Fibroblast of skin of scalp (primary cell): Measurements from ENCODE around the gene VAV2.

Source experiments
- DNase-seq: peaks from one replicate; pipeline ENCODE4 v3.0.0-alpha.2; 2013

VAV2 gene

DNA sequence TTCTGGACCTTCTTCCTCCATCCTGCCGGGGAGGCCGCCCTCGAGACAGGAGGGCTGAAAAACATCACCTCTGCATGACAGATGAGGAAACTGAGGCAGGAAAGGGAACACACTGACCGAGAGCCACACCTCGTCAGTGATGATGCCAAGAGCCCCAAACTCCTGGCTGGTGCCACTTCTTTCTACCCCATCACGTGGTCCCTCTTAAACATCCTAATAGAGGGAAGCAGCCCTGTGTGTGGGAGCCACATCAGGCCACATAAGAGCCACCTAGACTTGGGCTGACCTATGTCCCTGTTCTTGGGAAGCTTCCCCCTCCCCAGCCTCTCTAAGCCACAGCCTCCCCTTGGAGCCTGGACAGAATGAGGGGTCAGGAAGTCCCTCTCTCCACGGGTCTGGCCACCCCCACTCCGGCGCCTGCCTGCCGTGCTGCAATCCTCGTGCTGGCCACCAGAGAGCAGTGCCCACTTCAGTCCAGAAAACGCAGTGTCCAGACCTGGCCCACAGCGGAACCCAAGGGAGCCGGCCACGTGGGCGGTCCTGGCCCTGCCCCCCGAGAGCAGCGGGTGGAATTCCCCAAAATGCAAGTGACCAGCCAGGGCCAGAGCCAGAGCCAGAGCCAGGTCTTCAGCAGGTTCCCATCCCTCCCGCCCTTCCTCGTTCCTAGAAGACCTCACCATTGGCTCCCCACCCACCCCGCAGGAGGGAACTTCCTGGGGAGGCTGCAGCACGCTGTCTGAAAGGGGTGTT lies 199.2 kb downstream of the VAV2 start:
- DNase-seq = peak; percentile 63

DNA sequence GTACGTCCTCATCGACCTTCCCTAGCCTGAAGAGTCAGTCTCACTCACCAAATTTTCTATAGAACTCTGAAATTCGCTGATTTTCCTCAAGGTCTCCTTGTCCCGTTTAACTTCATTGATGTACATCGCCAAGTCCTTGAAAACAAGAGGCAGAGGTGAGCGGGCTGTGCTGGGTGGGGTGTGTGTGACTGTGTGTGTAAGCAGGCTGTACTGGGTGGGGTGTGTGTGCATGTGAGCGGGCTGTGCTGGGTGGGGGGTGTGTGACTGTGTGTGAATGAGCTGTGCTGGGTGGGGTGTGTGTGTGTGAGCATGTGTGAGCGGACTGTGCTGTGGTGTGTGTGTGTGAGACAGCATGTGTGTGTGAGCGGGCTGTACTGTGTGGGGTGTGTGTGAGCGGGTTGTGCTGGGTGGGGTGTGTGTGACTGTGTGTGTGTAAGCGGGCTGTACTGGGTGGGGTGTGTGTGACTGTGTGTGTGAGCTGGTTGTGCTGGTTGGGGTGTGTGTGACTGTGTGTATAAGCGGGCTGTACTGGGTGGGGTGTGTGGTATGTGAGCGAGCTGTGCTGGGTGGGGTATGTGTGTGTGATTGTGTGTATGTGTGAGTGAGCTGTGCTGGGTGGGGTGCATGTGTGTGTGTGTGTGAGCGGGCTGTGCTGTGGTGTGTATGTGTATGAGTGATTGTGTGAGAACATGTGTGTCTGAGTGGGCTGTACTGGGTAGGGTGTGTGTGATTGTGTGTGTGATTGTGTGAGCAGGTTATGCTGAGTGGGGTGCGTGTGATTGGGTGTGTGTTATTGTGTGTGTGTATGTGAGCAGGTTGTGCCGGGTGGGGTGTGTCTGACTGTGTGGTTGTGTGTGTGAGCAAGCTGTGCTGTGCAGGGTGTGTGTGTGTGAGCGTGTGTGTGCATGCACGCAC lies 200.1 kb downstream of the VAV2 start:
- no peak for DNase-seq

GRCh38 chr9:133791069-133791468 lies 201.1 kb downstream of the VAV2 start:
- DNase-seq = no peak

GRCh38 chr9:133789778-133790177 lies 202.3 kb downstream of the VAV2 start:
- no peak for DNase-seq

DNA sequence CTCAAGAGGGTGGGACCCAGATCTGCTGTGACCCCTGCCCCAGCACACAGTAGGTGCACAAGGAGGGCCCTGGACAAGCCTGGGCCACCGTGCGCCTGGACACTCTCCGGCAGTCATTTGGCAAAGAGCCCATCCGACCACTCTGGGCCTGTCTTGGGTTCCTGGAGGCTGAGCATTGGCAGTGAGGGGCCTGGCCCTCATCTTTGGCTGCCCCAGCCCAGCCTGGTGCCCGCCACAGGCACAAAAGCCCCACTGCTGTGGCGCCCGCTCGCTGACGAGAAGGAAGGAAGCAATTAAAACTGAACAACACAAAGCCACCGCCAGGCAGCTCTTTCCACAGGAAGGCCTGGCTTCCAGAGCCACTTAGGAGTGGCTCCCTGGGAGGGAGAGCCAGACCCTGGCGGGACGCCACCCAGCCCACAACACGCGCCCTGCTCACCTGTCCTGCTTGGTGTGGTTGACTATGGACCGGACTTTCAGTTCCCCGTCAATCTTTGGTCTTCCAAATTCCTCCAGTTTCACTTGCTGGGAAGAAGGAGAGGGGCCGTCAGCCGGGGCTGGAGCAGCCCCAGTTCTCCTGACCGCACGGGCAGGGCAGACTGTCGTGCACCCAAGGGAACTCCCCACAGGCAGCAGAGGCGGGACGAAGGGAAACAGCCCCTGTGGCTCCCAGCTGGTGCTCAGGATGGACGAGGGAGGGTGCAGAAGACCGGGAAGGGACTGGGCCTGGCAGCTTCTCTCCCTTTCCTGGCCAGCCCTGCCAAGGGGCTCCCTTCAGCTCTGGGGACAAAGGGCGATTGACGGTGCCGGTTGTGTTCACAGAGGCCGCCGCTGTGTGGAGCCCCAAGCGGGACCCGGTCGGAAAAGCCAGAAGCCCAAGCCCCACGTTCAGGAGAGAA lies 203.1 kb downstream of the VAV2 start:
- DNase-seq = no peak

DNA sequence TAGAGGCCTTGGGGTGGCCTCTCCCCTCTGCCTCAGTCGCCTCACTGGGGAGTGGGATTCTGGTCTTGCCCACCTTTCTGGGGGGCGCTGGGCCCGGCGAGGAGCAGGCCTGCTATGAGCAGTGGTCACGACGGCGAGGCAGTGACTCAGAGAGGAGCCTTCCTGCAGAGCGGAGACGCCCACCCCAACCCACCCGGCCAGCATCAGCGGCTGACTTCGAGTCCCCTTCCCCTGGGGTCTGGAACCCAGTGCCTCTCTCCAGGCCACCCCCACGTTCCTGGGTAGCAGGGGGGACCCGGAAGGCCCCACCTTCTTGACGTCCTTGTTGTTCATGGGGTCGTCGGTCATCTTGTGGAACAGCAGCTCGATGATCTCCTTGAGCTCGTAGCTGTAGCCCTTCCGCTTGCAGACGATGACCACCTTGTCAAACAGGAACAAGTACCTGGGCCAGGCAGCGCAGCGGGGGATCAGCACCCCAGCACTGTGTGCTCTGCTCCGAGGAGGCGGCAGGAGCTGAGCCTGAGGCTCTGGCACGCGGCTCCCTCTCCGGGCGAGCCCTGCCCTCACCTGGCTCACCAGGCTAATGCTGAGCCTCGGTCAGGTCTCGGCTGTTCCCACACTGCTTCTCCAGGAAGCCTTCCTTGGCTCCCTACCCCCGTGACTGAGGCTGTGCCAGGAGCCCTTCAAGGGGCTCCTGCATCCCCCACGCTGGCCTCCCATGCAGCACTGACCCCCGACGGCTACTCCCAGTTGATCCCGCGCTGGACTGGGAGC lies 203.9 kb downstream of the VAV2 start:
- DNase-seq = no peak

DNA sequence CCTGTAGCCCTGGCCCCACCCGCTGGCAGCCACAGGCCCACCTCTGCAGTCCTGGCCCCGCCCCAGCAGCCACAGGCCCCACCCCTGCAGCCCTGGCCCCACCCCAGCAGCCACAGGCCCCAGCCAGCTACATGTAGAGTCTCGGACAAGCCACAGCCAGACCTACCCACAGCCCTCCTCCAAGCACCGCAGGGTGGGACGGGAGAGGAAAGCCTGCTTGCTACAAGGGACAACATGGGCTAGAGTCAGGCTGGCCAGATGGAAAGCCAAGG lies 204.4 kb downstream of the VAV2 start:
- DNase-seq = peak; percentile 15

GRCh38 chr9:133786907-133787753 lies 205.0 kb downstream of the VAV2 start:
- DNase-seq = no peak

DNA sequence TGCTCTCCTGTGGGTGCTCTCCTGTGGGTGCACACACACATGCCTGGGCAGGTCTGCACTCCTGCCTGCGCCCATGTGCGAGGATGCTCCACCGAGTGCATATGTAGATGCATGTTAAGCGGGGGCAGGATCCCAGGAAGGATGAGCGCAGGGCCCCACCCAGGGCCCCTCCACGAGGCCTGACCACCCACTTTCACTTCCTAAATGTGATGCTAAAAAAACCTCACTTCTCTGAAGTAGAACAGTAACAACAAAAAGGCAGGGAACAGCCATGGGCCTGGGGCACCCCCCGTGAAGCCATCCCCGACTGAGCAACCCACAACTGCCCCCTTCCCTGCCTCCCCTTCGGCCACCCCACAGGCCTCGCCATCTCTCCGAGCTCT lies 205.8 kb downstream of the VAV2 start:
- no peak for DNase-seq

- no peak for DNase-seq
Measured at GRCh38 chr9:133785753-133786370, 206.3 kb downstream of the VAV2 start.

DNA sequence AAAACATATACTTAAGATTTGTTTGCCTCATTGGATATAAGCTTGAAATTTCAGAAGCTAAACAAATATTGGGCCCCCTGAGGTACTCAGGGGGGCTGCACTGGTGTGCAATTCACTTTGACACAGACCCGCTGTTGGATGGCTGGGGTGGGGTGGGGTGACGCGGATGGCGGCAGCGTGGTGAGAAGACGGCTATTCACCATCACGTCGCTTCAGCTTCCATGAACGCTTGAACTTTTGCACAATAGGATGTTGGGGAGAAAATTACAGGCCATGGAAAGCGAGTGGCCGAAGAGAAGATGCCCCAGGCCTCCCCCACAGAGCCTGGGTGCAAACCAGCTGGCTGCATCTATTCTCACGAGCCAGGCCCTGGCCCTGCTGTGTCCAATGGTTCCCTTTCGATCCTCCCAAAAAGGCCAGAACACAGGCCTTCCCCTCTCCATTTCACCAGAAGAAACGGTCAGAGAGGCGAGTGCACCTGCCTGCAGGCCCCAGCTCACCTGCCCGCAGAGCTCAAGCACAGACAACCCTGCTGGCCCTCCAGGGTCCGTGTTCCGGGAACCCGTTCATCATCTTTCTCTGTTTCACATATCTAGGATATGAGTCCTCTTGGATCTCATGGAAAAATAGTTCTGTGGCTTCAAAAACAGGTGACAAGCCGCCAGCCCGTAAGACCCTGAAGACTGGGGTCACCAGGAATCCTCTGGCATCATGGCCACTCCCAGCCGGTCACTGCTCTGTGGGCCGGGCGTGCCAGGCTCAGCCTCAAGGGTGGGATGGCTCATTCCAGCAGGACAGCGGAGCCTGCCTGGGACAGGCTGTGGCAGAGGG lies 207.2 kb downstream of the VAV2 start:
- DNase-seq = no peak

GRCh38 chr9:133783331-133783731 lies 208.8 kb downstream of the VAV2 start:
- DNase-seq = no peak

GRCh38 chr9:133782157-133783130 lies 209.7 kb downstream of the VAV2 start:
- DNase-seq = peak; percentile 63

DNA sequence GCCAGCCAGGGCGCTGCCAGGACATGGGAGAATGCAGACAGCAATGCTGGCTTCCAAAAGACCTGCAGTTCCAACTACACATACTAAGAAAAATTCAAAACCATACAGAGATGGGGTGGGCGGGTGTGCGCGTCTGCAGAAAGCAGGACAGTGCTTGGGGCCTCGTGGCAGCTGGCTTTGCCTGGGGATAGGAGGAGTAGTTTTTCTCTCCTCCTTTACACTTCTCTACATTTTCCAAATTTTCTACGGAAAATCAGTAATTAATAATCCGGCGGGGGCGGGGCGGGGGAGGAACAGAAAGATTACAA lies 210.3 kb downstream of the VAV2 start:
- DNase-seq = no peak

GRCh38 chr9:133780962-133781827 lies 210.9 kb downstream of the VAV2 start:
- DNase-seq = no peak

DNA sequence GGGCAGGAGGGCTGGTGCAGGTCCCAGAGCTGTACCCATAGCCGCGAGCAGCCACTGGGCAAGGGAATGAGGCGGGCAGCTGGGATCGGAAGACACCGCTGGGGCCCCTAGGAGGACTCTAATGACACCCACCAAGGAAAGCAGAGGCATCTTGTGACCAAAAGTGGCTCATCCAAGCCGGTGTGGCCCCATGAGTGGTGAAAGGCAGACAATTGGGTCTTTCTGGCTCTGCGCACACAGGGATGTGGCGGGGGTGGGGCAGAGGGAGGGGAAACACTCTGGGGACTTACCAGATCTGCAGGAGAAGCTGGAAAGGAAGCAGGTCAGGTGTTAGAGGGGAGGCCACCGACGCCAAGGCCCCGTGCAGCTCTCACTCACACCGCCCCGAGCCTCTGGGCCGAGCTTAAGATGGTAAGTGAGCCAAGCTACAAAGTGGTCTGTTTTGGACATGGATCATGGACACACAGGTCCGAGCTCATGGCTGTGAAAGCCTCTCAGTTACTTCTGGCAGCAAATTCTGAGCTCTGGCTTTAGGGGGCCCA lies 211.6 kb downstream of the VAV2 start:
- no peak for DNase-seq
